Measurements from ENCODE around the gene SUSD6.

GRCh38 chr14:69631509-69631908, 20.1 kb downstream of the SUSD6 start:
- TF ChIP-seq POLR2A (IDR thresholded peaks at IDR 0.05) (no peak), CTCF (IDR thresholded peaks at IDR 0.05) (no peak)
